Testis (tissue), 2 donors: Measurements from ENCODE around the gene SLC22A4.

Source experiments
- CTCF ChIP-seq, 3 experiments: fragments of 450-650 bp in 2 of 3; fragments of 200-600 bp in 1 of 3; sonication (generic) in 1 of 3; IDR thresholded peaks; one replicate each; pipeline ENCODE4 v1.5.1; 2016 to 2019; ENCODE audit warnings: antibody characterized with exemption in 3 of 3, mild to moderate bottlenecking in 2 of 3, moderate library complexity in 1 of 3
- POLR2A ChIP-seq: fragments of 450-650 bp; IDR thresholded peaks from one replicate; pipeline ENCODE4 v1.6.1; 2017; ENCODE audit warnings: antibody characterized with exemption, mild to moderate bottlenecking, moderate library complexity

- TF ChIP-seq CTCF (IDR thresholded peaks at IDR 0.05) = no peak
- TF ChIP-seq POLR2A = no peak
These were observed 28.7 kb upstream of the SLC22A4 start for GRCh38 chr5:132265336-132266030.
